Osteoblast (primary cell): ENCODE results near the gene CIBAR2. TPM values are rescaled to one million over a fixed set of nuclear protein-coding genes. Genes with fewer than 3 reads are reported as not detected.

Experiments used
- DNase-seq: peaks from one replicate; pipeline ENCODE4 v3.0.0; 2011; ENCODE audit warnings: low spot score, mixed read lengths; ENCODE audit not compliant: insufficient read length; ENCODE audit errors: missing footprints
- H2AFZ ChIP-seq: 2 replicates; pipeline ENCODE4 v1.6.0; 2011; ENCODE audit warnings: mild to moderate bottlenecking, low read length
- H3K27ac ChIP-seq: 2 replicates; pipeline ENCODE4 v1.5.1; 2011; ENCODE audit warnings: mild to moderate bottlenecking, low read depth, low read length, moderate library complexity
- H3K27me3 ChIP-seq: 2 replicates; pipeline ENCODE4 v1.6.0; 2012; ENCODE audit warnings: mild to moderate bottlenecking, control low read depth, inconsistent platforms, low read length, moderate library complexity; ENCODE audit not compliant: insufficient read depth
- H3K36me3 ChIP-seq: 2 replicates; pipeline ENCODE4 v1.5.1; 2011; ENCODE audit warnings: mild to moderate bottlenecking, low read length, control low read depth, moderate library complexity; ENCODE audit not compliant: insufficient read depth
- H3K4me1 ChIP-seq: 2 replicates; pipeline ENCODE4 v1.5.1; 2011; ENCODE audit warnings: mild to moderate bottlenecking, low read length, control low read depth, moderate library complexity; ENCODE audit not compliant: insufficient read depth
- H3K4me2 ChIP-seq: 2 replicates; pipeline ENCODE4 v1.6.0; 2011; ENCODE audit warnings: mild to moderate bottlenecking, low read length; ENCODE audit not compliant: insufficient read depth
- H3K4me3 ChIP-seq: fragments of 200-600 bp; sonication (generic); 3 replicates; pipeline ENCODE4 v1.5.1; 2012; ENCODE audit warnings: mild to moderate bottlenecking, low read length, inconsistent platforms; ENCODE audit not compliant: insufficient read depth
- H3K79me2 ChIP-seq: 2 replicates; pipeline ENCODE4 v1.6.0; 2012; ENCODE audit warnings: mild to moderate bottlenecking, low read length, control low read depth, inconsistent platforms; ENCODE audit not compliant: insufficient read depth
- H3K9me3 ChIP-seq: 2 replicates; pipeline ENCODE4 v1.5.1; 2011; ENCODE audit warnings: low read depth, low read length, control low read depth
- H4K20me1 ChIP-seq: 2 replicates; pipeline ENCODE4 v1.6.0; 2012; ENCODE audit warnings: mild to moderate bottlenecking, low read length, control low read depth; ENCODE audit not compliant: insufficient read depth
- total RNA-seq: library from RNA; depleted of rRNA; stranded (reverse); fragments of >200 nt; gene quantifications from 2 replicates; pipeline ENCODE4 v1.2.3, GENCODE V29; 2012
- TF ChIP-seq, protein P1 (sequence below): IDR thresholded peaks from 2 replicates; pipeline ENCODE4 v1.5.1; 2011; ENCODE audit warnings: mild to moderate bottlenecking, low read depth, low read length, moderate library complexity; ENCODE audit errors: extremely low read depth

CIBAR2 gene
- total RNA-seq, 1 donor: under 0.01 TPM

DNA sequence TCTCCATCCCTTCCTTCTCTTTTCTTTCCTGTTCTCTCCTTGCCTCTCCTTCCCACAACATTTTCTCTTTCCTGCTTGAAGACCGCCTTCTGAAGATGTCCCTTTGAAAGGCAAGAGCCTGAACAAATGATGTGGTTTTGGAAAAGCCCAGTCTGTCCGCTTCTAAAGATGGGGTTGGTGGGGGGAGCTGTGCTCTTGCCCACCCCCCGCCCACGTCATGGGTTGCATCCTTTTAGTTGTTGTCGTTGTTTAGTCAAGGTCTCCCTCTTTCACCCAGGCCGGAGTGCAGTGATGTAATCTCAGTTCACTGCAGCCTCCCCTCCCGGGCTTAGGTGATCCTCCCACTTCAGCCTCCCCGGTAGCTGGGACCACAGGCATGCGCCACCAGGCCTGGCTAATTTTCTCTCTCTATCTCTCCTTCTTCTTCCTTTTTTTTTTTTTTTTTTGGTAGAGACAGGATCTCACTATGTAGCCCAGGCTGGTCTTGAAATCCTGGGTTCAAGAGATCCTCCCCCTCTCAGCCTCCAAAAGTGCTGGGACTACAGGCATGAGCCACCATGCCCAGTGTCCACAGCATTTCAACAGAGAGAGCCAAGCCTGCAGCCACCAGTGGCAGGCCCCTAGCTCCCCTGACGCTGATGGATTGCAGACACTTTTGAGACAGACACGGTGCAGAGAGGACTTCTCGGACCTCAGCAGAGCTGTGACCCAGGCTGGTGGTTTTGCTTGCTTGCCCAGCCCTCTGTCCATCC is 26.0 kb upstream of the CIBAR2 start:
- H3K4me2 ChIP-seq: peak overlapping the region; percentile 72

DNA sequence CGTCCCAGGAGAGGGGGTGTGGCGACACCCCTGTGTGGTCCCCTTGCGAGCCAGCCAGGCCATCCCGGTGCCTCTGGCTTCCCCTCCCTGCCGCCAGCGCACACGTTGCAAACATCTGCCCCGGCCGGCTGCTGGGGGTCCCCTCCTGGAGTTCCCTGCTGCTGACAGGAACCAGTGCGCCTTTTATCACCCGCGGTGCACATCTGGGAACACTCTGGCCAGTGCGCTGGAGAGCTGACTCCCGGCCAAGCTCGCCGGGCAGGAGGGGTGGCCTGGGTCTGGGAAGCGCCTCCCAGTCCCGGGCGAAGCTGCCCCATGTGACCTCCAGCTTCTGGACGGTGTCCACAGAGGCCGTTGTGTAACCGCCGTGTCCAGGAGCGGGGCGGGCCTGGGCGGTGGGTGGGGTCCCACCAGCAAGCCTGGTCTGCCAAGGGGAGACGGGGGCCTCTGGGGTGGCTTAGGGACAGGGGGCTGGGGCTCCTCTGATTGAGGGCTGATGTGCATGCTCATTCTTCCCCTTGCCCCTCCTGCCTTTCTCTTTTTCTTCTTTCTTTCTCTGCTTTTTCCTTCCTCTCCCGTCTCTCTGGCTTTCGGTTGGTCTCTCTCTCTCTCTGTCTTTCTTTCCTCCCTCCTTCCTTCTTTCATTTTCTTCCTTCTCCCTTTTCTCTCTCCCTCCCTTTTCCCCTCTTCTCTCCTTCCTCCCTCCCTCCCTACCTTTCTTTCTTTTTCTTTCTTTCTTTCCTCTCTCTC is 25.2 kb upstream of the CIBAR2 start:
- no peaks in the 10 kb centered on the region for H3K27me3 ChIP-seq
- no peaks in the 10 kb centered on the region for H3K9me3 ChIP-seq
- H3K4me2 ChIP-seq: peak overlapping the region; percentile 72
- DNase-seq: peak; percentile 99
- H3K4me3 ChIP-seq: peak overlapping the region; percentile 65
- TF ChIP-seq, protein P1, sequence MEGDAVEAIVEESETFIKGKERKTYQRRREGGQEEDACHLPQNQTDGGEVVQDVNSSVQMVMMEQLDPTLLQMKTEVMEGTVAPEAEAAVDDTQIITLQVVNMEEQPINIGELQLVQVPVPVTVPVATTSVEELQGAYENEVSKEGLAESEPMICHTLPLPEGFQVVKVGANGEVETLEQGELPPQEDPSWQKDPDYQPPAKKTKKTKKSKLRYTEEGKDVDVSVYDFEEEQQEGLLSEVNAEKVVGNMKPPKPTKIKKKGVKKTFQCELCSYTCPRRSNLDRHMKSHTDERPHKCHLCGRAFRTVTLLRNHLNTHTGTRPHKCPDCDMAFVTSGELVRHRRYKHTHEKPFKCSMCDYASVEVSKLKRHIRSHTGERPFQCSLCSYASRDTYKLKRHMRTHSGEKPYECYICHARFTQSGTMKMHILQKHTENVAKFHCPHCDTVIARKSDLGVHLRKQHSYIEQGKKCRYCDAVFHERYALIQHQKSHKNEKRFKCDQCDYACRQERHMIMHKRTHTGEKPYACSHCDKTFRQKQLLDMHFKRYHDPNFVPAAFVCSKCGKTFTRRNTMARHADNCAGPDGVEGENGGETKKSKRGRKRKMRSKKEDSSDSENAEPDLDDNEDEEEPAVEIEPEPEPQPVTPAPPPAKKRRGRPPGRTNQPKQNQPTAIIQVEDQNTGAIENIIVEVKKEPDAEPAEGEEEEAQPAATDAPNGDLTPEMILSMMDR: no peak
- H3K4me1 ChIP-seq: peaks cover 26% of the 10 kb centered on the region
- H3K79me2 ChIP-seq: no peaks in the 10 kb centered on the region
- H4K20me1 ChIP-seq: no peaks in the 10 kb centered on the region
- H3K27ac ChIP-seq: peak overlapping the region; percentile 41
- peak overlapping the region; percentile 77 for H2AFZ ChIP-seq
- no peaks in the 10 kb centered on the region for H3K36me3 ChIP-seq

More for the DNA sequence above, 26.0 kb upstream of the CIBAR2 start:
- DNase-seq: peak; percentile 35
- H3K36me3 ChIP-seq: no peaks in the 10 kb centered on the region
- H3K27me3 ChIP-seq: no peaks in the 10 kb centered on the region
- H4K20me1 ChIP-seq: no peaks in the 10 kb centered on the region
- peak overlapping the region; percentile 41 for H3K27ac ChIP-seq
- TF ChIP-seq, protein P1: no peak
- no peaks in the 10 kb centered on the region for H3K9me3 ChIP-seq
- peaks cover 26% of the 10 kb centered on the region for H3K4me1 ChIP-seq
- H3K79me2 ChIP-seq: no peaks in the 10 kb centered on the region
- H2AFZ ChIP-seq: peak overlapping the region; percentile 77
- peak overlapping the region; percentile 65 for H3K4me3 ChIP-seq

DNA sequence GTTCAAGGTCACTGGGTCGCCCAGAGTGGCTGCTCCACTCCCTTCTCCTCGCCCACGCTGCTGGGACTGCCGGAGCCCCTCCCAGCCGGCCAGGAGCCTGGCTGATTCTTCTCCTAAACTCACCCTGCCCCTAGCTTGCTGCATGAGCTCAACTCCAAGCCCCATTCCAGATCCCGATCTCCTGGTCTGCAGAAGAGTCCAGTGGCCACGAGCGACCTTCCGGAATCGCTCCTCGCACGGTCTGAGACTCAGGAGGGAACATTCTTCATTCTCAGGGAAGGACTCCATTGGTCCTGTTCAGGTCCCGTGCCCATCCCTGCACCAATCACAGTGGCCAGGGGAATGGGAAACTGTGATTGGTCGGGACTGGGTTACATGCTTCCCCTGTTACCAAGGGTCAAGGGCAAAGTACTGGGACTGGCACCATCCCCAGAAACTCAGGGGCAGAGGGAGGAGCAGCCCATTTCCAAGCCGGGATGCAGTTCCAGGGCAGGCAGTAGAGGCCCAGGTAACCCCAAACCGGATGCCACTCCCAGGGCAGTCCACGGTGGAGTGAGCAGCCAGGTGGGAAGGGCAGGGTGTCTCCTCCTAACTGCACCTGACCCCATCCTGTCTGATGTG is 24.5 kb upstream of the CIBAR2 start:
- peak overlapping the region; percentile 72 for H3K4me2 ChIP-seq
- H3K79me2 ChIP-seq: no peaks in the 10 kb centered on the region
- TF ChIP-seq, protein P1: no peak
- H3K27ac ChIP-seq: no peak overlapping the region
- H3K9me3 ChIP-seq: no peaks in the 10 kb centered on the region
- H4K20me1 ChIP-seq: no peaks in the 10 kb centered on the region
- peak overlapping the region; percentile 65 for H3K4me3 ChIP-seq
- H3K4me1 ChIP-seq: peaks cover 26% of the 10 kb centered on the region
- peak overlapping the region; percentile 84 for H2AFZ ChIP-seq
- H3K27me3 ChIP-seq: no peaks in the 10 kb centered on the region
- DNase-seq: peak; percentile 87
- H3K36me3 ChIP-seq: no peaks in the 10 kb centered on the region
